HepG2 (cell line): ENCODE data around the gene NOXA1. TPM values are rescaled to one million over a fixed set of nuclear protein-coding genes. Genes with fewer than 3 reads are reported as not detected.

Experiments used
- ATAC-seq: fragments of 200-7000 bp; cut with Tn5 transposase; 3 replicates; pipeline ENCODE4 v1.9.1; 2020; ENCODE audit warnings: mild to moderate bottlenecking, moderate library complexity
- BruUV-seq: library from RNA; stranded (reverse); fragments of 400-500 nt; replicated peaks from 2 replicates; lab custom pipeline; 2021; lab: Mats Ljungman, UMichigan
- CTCF ChIA-PET: fragments of 300-600 bp; formaldehyde crosslinking; extraction: SDS; loops from one replicate; lab custom pipeline; 2021; ENCODE audit warnings: low total read pairs, inconsistent platforms, low intra/inter-chr PET ratio; lab: Yijun Ruan, JAX
- POLR2A ChIA-PET: fragments of 350-600 bp; sonication (Branson Sonifier 250); formaldehyde crosslinking; loops from one replicate; lab custom pipeline; 2020; ENCODE audit warnings: antibody characterized with exemption, inconsistent platforms; lab: Yijun Ruan, JAX
- DNase-seq: peaks from one replicate; pipeline ENCODE4 v3.0.0-alpha.2; 2015; ENCODE audit warnings: low spot score
- FAIRE-seq: peaks from 3 replicates; lab custom pipeline; 2011; peaks lifted over from hg19 to GRCh38; lab: Jason Lieb, UNC
- H2AFZ ChIP-seq: one replicate; pipeline ENCODE4 v1.6.1; 2011; ENCODE audit warnings: low read length, inconsistent platforms
- H3K27ac ChIP-seq: fragments of 300-600 bp; 3 replicates; pipeline ENCODE4 v1.8.0; 2011; ENCODE audit warnings: mixed run types, mild to moderate bottlenecking, mixed read lengths, low read length, inconsistent platforms; ENCODE audit not compliant: insufficient read depth; ENCODE audit errors: extremely low read length
- H3K27me3 ChIP-seq, 2 experiments: fragments of 200-600 bp in 1 of 2; 2 replicates in 1 of 2; 3 replicates in 1 of 2; pipeline versions ENCODE4 v1.6.0 to v1.8.0; 2011; ENCODE audit warnings: low read length in 2 of 2, mild to moderate bottlenecking in 2 of 2, moderate library complexity in 2 of 2, inconsistent platforms in 1 of 2; ENCODE audit not compliant: insufficient read depth in 2 of 2, control insufficient read depth in 1 of 2
- H3K36me3 ChIP-seq, 2 experiments: fragments of 200-600 bp in 1 of 2; replicated peaks in 1 of 2; 2 replicates in 1 of 2; 3 replicates in 1 of 2; pipeline versions ENCODE4 v1.5.1 to v1.8.0; 2011; ENCODE audit warnings: low read length in 2 of 2, inconsistent platforms in 1 of 2; ENCODE audit not compliant: insufficient read depth in 2 of 2, control insufficient read depth in 1 of 2
- H3K4me1 ChIP-seq: 2 replicates; pipeline ENCODE4 v1.5.1; 2012; ENCODE audit warnings: low read length, inconsistent platforms; ENCODE audit not compliant: insufficient read depth
- H3K4me2 ChIP-seq: 2 replicates; pipeline ENCODE4 v1.6.0; 2011; ENCODE audit warnings: low read depth, low read length, inconsistent platforms
- H3K4me3 ChIP-seq, 3 experiments: fragments of 200-600 bp in 1 of 3; sonication (generic), shearing (Covaris generic) in 1 of 3; replicated peaks in 1 of 3; 2 replicates each; pipeline ENCODE4 v1.5.1; 2011 to 2016; ENCODE audit warnings: low read length in 3 of 3, inconsistent platforms in 2 of 3, low read depth in 2 of 3, mild to moderate bottlenecking in 2 of 3, control low read depth in 1 of 3, mixed read lengths in 1 of 3; ENCODE audit not compliant: insufficient read depth in 1 of 3
- H3K79me2 ChIP-seq: one replicate; pipeline ENCODE4 v1.6.1; 2011; ENCODE audit warnings: low read length, inconsistent platforms; ENCODE audit not compliant: insufficient read depth
- H3K9ac ChIP-seq: 2 replicates; pipeline ENCODE4 v1.6.0; 2011; ENCODE audit warnings: mild to moderate bottlenecking, low read depth, low read length, inconsistent platforms; ENCODE audit not compliant: insufficient read depth
- H3K9me3 ChIP-seq: 2 replicates; pipeline ENCODE4 v1.5.1; 2012; ENCODE audit warnings: mild to moderate bottlenecking, low read length
- H4K20me1 ChIP-seq: 2 replicates; pipeline ENCODE4 v1.6.0; 2011; ENCODE audit warnings: inconsistent platforms, mild to moderate bottlenecking, low read length, moderate library complexity; ENCODE audit not compliant: insufficient read depth
- AGO2 ChIP-seq: fragments of 200-400 bp; formaldehyde crosslinking; optimal IDR thresholded peaks from 2 replicates; pipeline ENCODE3; 2017; ENCODE audit warnings: mild to moderate bottlenecking, low read depth, low read length, moderate library complexity
- ESRRA ChIP-seq: sonication (generic); formaldehyde crosslinking; IDR thresholded peaks from 2 replicates; pipeline ENCODE4 v1.5.1; 2020; ENCODE audit warnings: mild to moderate bottlenecking, low read depth, missing genetic modification reagents
- RBFOX2 ChIP-seq: fragments of 200-400 bp; formaldehyde crosslinking; IDR thresholded peaks from 2 replicates; pipeline ENCODE4 v1.6.1; 2017; ENCODE audit warnings: low read depth, mild to moderate bottlenecking, low read length
- WGBS: methylation state at CpG from one replicate; pipeline ENCODE4 v1.1.6; 2017; ENCODE audit warnings: low lambda C conversion rate; 5-methylcytosine and 5-hydroxymethylcytosine counted together
- in situ Hi-C: cut with HindIII; loops from 2 replicates; pipeline ENCODE4 v1.10.0; 2017; ENCODE audit warnings: low pct_unique_long_range_greater_than_20kb; ENCODE audit not compliant: extremely low pct_ligation_motif_present
- intact Hi-C: fragments of 100-400 bp; cut with micrococcal nuclease; formaldehyde crosslinking; loops from one replicate; pipeline ENCODE4 v1.10.0; 2022; ENCODE audit not compliant: unreplicated experiment
- polyA plus RNA-seq, 8 experiments: library from polyadenylated mRNA; depleted of rRNA in 3 of 8; stranded (reverse) in 7 of 8; unstranded in 1 of 8; fragments of >200 nt; fragmentation: Illumina TruSeq in 4 of 8; extraction: Trizol in 4 of 8; gene quantifications; 2 replicates each; pipeline versions ENCODE4 v1.2.1 to v1.2.3, GENCODE V29; 2011 to 2016; ENCODE audit warnings: low read depth in 4 of 8, missing spikeins in 1 of 8, mixed read lengths in 1 of 8; ENCODE audit not compliant: insufficient read depth in 1 of 8
- total RNA-seq, 5 experiments: library from RNA; depleted of rRNA; stranded (reverse); fragments of >200 nt; fragmentation: Illumina TruSeq; extraction: Trizol; gene quantifications; 2 replicates each; pipeline ENCODE4 v1.2.3, GENCODE V29; 2016; ENCODE audit warnings: low read depth in 1 of 5
- TF ChIP-seq, protein P1 (sequence below): sonication (generic); formaldehyde crosslinking; IDR thresholded peaks from 2 replicates; pipeline ENCODE4 v1.5.0; 2020; ENCODE audit warnings: mild to moderate bottlenecking, missing genetic modification reagents, borderline replicate concordance

The NOXA1 gene
- total and polyA plus RNA-seq, 2 of the 13 experiments (the other 11 are each of a cell fraction or from before 2014, with no cell fraction given) = 0.78 to 1.2 TPM

- H3K79me2 ChIP-seq = peaks cover 15% of the 10 kb centered on the region
- ChIA-PET CTCF (no interaction called here), POLR2A (no interaction called here)
- no peak for FAIRE-seq
- no peak for DNase-seq
- H3K27me3 ChIP-seq = no peaks in the 10 kb centered on the region; a peak in 1 of 5 replicates
- no peak overlapping the region for H3K4me2 ChIP-seq
- WGBS = 97% methylated on average over 96 of the region's 99 CpGs
- no peak overlapping the region for H3K27ac ChIP-seq
- TF ChIP-seq AGO2 = peak; percentile 31
- TF ChIP-seq, protein P1, sequence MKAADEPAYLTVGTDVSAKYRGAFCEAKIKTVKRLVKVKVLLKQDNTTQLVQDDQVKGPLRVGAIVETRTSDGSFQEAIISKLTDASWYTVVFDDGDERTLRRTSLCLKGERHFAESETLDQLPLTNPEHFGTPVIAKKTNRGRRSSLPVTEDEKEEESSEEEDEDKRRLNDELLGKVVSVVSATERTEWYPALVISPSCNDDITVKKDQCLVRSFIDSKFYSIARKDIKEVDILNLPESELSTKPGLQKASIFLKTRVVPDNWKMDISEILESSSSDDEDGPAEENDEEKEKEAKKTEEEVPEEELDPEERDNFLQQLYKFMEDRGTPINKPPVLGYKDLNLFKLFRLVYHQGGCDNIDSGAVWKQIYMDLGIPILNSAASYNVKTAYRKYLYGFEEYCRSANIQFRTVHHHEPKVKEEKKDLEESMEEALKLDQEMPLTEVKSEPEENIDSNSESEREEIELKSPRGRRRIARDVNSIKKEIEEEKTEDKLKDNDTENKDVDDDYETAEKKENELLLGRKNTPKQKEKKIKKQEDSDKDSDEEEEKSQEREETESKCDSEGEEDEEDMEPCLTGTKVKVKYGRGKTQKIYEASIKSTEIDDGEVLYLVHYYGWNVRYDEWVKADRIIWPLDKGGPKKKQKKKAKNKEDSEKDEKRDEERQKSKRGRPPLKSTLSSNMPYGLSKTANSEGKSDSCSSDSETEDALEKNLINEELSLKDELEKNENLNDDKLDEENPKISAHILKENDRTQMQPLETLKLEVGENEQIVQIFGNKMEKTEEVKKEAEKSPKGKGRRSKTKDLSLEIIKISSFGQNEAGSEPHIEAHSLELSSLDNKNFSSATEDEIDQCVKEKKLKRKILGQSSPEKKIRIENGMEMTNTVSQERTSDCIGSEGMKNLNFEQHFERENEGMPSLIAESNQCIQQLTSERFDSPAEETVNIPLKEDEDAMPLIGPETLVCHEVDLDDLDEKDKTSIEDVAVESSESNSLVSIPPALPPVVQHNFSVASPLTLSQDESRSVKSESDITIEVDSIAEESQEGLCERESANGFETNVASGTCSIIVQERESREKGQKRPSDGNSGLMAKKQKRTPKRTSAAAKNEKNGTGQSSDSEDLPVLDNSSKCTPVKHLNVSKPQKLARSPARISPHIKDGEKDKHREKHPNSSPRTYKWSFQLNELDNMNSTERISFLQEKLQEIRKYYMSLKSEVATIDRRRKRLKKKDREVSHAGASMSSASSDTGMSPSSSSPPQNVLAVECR (CRISPR knock-in tag) = no peak
- TF ChIP-seq ESRRA (CRISPR knock-in tag) = no peak
- TF ChIP-seq RBFOX2 = 0 out of 2 replicates have a peak, but pooled peaks have one; percentile 13
- in situ Hi-C loops (no loop called here), intact Hi-C loops (no loop called here)
- ATAC-seq = no peak
- no peaks in the 10 kb centered on the region for H4K20me1 ChIP-seq
- peaks cover 13% of the 10 kb centered on the region for H3K4me1 ChIP-seq
- no peaks in the 10 kb centered on the region for H3K36me3 ChIP-seq
- no peaks in the 10 kb centered on the region for H3K9me3 ChIP-seq
- no peak overlapping the region for H3K9ac ChIP-seq
- no peak overlapping the region for H2AFZ ChIP-seq
- BruUV-seq = no TSS peak
- no peak overlapping the region for H3K4me3 ChIP-seq
Measured at GRCh38 chr9:137417161-137418021, 5.8 kb upstream of the NOXA1 start.
